DOHH2 (cell line): ENCODE measurements around the gene HIPK2.

Experiments
- CTCF ChIP-seq: fragments of 200-600 bp; sonication (generic); IDR thresholded peaks from one replicate; pipeline ENCODE4 v1.5.1; 2014; ENCODE audit warnings: antibody characterized with exemption, mild to moderate bottlenecking, low read depth, low read length; ENCODE audit not compliant: poor library complexity, severe bottlenecking
- EZH2phosphoT487 ChIP-seq: fragments of 200-600 bp; sonication (generic); IDR thresholded peaks from 2 replicates; pipeline ENCODE4 v1.6.1; 2017; ENCODE audit warnings: borderline replicate concordance, mild to moderate bottlenecking, antibody characterized with exemption, low read length, moderate library complexity, mixed read lengths

DNA sequence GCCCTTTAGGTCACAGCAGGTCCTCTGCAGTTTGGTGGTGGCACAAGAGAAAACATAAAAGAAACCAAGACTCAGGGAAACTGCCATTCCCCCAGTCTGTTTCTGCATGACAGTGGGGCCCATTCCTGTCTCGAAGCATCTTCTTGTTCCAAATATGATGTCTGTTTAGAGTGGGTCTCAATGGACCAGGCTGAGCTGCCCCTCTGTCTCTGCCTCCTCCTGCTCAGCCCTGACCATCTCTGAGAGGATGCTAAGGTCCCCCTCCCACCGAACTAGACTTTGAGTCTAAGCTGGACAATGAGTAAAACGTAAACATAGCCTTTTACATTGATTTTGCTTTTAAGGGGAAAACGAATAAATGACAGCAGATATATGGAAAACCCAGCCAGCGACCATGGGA, 213.9 kb downstream of the HIPK2 start:
- TF ChIP-seq CTCF (no peak), EZH2phosphoT487 (no peak)
